HepG2 (cell line): ENCODE measurements around the gene DCLRE1B. TPM values are rescaled to one million over a fixed set of nuclear protein-coding genes. Genes with fewer than 3 reads are reported as not detected.

Experiments used
- ATAC-seq: fragments of 200-7000 bp; cut with Tn5 transposase; 3 replicates; pipeline ENCODE4 v1.9.1; 2020; ENCODE audit warnings: mild to moderate bottlenecking, moderate library complexity
- BruUV-seq: library from RNA; stranded (reverse); fragments of 400-500 nt; replicated peaks from 2 replicates; lab custom pipeline; 2021; lab: Mats Ljungman, UMichigan
- CTCF ChIA-PET: fragments of 300-600 bp; formaldehyde crosslinking; extraction: SDS; loops from one replicate; lab custom pipeline; 2021; ENCODE audit warnings: low total read pairs, inconsistent platforms, low intra/inter-chr PET ratio; lab: Yijun Ruan, JAX
- POLR2A ChIA-PET: fragments of 350-600 bp; sonication (Branson Sonifier 250); formaldehyde crosslinking; loops from one replicate; lab custom pipeline; 2020; ENCODE audit warnings: antibody characterized with exemption, inconsistent platforms; lab: Yijun Ruan, JAX
- DNase-seq: peaks from one replicate; pipeline ENCODE4 v3.0.0-alpha.2; 2015; ENCODE audit warnings: low spot score
- FAIRE-seq: peaks from 3 replicates; lab custom pipeline; 2011; peaks lifted over from hg19 to GRCh38; lab: Jason Lieb, UNC
- H2AFZ ChIP-seq: one replicate; pipeline ENCODE4 v1.6.1; 2011; ENCODE audit warnings: low read length, inconsistent platforms
- H3K27ac ChIP-seq: fragments of 300-600 bp; 3 replicates; pipeline ENCODE4 v1.8.0; 2011; ENCODE audit warnings: mixed run types, mild to moderate bottlenecking, mixed read lengths, low read length, inconsistent platforms; ENCODE audit not compliant: insufficient read depth; ENCODE audit errors: extremely low read length
- H3K27me3 ChIP-seq, 2 experiments: fragments of 200-600 bp in 1 of 2; 2 replicates in 1 of 2; 3 replicates in 1 of 2; pipeline versions ENCODE4 v1.6.0 to v1.8.0; 2011; ENCODE audit warnings: low read length in 2 of 2, mild to moderate bottlenecking in 2 of 2, moderate library complexity in 2 of 2, inconsistent platforms in 1 of 2; ENCODE audit not compliant: insufficient read depth in 2 of 2, control insufficient read depth in 1 of 2
- H3K36me3 ChIP-seq, 2 experiments: fragments of 200-600 bp in 1 of 2; replicated peaks in 1 of 2; 2 replicates in 1 of 2; 3 replicates in 1 of 2; pipeline versions ENCODE4 v1.5.1 to v1.8.0; 2011; ENCODE audit warnings: low read length in 2 of 2, inconsistent platforms in 1 of 2; ENCODE audit not compliant: insufficient read depth in 2 of 2, control insufficient read depth in 1 of 2
- H3K4me1 ChIP-seq: 2 replicates; pipeline ENCODE4 v1.5.1; 2012; ENCODE audit warnings: low read length, inconsistent platforms; ENCODE audit not compliant: insufficient read depth
- H3K4me2 ChIP-seq: 2 replicates; pipeline ENCODE4 v1.6.0; 2011; ENCODE audit warnings: low read depth, low read length, inconsistent platforms
- H3K4me3 ChIP-seq, 3 experiments: fragments of 200-600 bp in 1 of 3; sonication (generic), shearing (Covaris generic) in 1 of 3; replicated peaks in 1 of 3; 2 replicates each; pipeline ENCODE4 v1.5.1; 2011 to 2016; ENCODE audit warnings: low read length in 3 of 3, inconsistent platforms in 2 of 3, low read depth in 2 of 3, mild to moderate bottlenecking in 2 of 3, control low read depth in 1 of 3, mixed read lengths in 1 of 3; ENCODE audit not compliant: insufficient read depth in 1 of 3
- H3K79me2 ChIP-seq: one replicate; pipeline ENCODE4 v1.6.1; 2011; ENCODE audit warnings: low read length, inconsistent platforms; ENCODE audit not compliant: insufficient read depth
- H3K9ac ChIP-seq: 2 replicates; pipeline ENCODE4 v1.6.0; 2011; ENCODE audit warnings: mild to moderate bottlenecking, low read depth, low read length, inconsistent platforms; ENCODE audit not compliant: insufficient read depth
- H3K9me3 ChIP-seq: 2 replicates; pipeline ENCODE4 v1.5.1; 2012; ENCODE audit warnings: mild to moderate bottlenecking, low read length
- H4K20me1 ChIP-seq: 2 replicates; pipeline ENCODE4 v1.6.0; 2011; ENCODE audit warnings: inconsistent platforms, mild to moderate bottlenecking, low read length, moderate library complexity; ENCODE audit not compliant: insufficient read depth
- CAMTA2 ChIP-seq: sonication (generic); formaldehyde crosslinking; IDR thresholded peaks from 2 replicates; pipeline ENCODE4 v1.4.0; 2020; ENCODE audit warnings: mild to moderate bottlenecking, missing genetic modification reagents, borderline replicate concordance
- CTCF ChIP-seq: sonication (generic); formaldehyde crosslinking; IDR thresholded peaks from 2 replicates; pipeline ENCODE4 v1.5.0; 2020; ENCODE audit warnings: mild to moderate bottlenecking, missing genetic modification reagents, moderate library complexity
- HDAC6 ChIP-seq: fragments of 200-600 bp; sonication (generic); IDR thresholded peaks from 2 replicates; pipeline ENCODE4 v1.7.0; 2017; ENCODE audit warnings: mild to moderate bottlenecking, antibody characterized with exemption, low read length, low read depth
- KLF16 ChIP-seq, 2 experiments: sonication (generic) in 1 of 2; formaldehyde crosslinking in 1 of 2; IDR thresholded peaks; 2 replicates each; pipeline versions ENCODE4 v1.6.1 to v1.8.0; 2016 to 2023; ENCODE audit warnings: missing genetic modification reagents in 2 of 2, missing compliant biosample characterization in 1 of 2
- NR2C2 ChIP-seq: sonication (generic); formaldehyde crosslinking; IDR thresholded peaks from 2 replicates; pipeline ENCODE4 v1.4.0; 2020; ENCODE audit warnings: missing genetic modification reagents, mild to moderate bottlenecking, moderate library complexity, borderline replicate concordance
- POGZ ChIP-seq: sonication (generic); formaldehyde crosslinking; IDR thresholded peaks from 2 replicates; pipeline ENCODE4 v1.4.0; 2020; ENCODE audit warnings: mild to moderate bottlenecking, missing genetic modification reagents
- TBP ChIP-seq: sonication (generic); formaldehyde crosslinking; IDR thresholded peaks from 2 replicates; pipeline ENCODE4 v1.5.0; 2020; ENCODE audit warnings: missing genetic modification reagents
- TRIM24 ChIP-seq: sonication (generic); formaldehyde crosslinking; IDR thresholded peaks from 2 replicates; pipeline ENCODE4 v1.8.0; 2022; ENCODE audit warnings: mild to moderate bottlenecking, missing genetic modification reagents
- ZNF263 ChIP-seq: sonication (generic); formaldehyde crosslinking; IDR thresholded peaks from 2 replicates; pipeline ENCODE4 v1.4.0; 2020; ENCODE audit warnings: missing genetic modification reagents
- ZNF296 ChIP-seq: sonication (generic); formaldehyde crosslinking; conservative IDR thresholded peaks from 2 replicates; pipeline ENCODE4 v1.5.0; 2020; ENCODE audit warnings: mild to moderate bottlenecking, missing genetic modification reagents
- ZNF460 ChIP-seq: sonication (generic); formaldehyde crosslinking; IDR thresholded peaks from 2 replicates; pipeline ENCODE4 v1.5.1; 2020; ENCODE audit warnings: missing genetic modification reagents, mild to moderate bottlenecking, borderline replicate concordance
- ZNF841 ChIP-seq: sonication (generic); formaldehyde crosslinking; IDR thresholded peaks from 2 replicates; pipeline ENCODE4 v1.8.1; 2023; ENCODE audit warnings: missing genetic modification reagents, borderline replicate concordance
- WGBS: methylation state at CpG from one replicate; pipeline ENCODE4 v1.1.6; 2017; ENCODE audit warnings: low lambda C conversion rate; 5-methylcytosine and 5-hydroxymethylcytosine counted together
- in situ Hi-C: cut with HindIII; loops from 2 replicates; pipeline ENCODE4 v1.10.0; 2017; ENCODE audit warnings: low pct_unique_long_range_greater_than_20kb; ENCODE audit not compliant: extremely low pct_ligation_motif_present
- intact Hi-C: fragments of 100-400 bp; cut with micrococcal nuclease; formaldehyde crosslinking; loops from one replicate; pipeline ENCODE4 v1.10.0; 2022; ENCODE audit not compliant: unreplicated experiment
- polyA plus RNA-seq, 8 experiments: library from polyadenylated mRNA; depleted of rRNA in 3 of 8; stranded (reverse) in 7 of 8; unstranded in 1 of 8; fragments of >200 nt; fragmentation: Illumina TruSeq in 4 of 8; extraction: Trizol in 4 of 8; gene quantifications; 2 replicates each; pipeline versions ENCODE4 v1.2.1 to v1.2.3, GENCODE V29; 2011 to 2016; ENCODE audit warnings: low read depth in 4 of 8, missing spikeins in 1 of 8, mixed read lengths in 1 of 8; ENCODE audit not compliant: insufficient read depth in 1 of 8
- total RNA-seq, 5 experiments: library from RNA; depleted of rRNA; stranded (reverse); fragments of >200 nt; fragmentation: Illumina TruSeq; extraction: Trizol; gene quantifications; 2 replicates each; pipeline ENCODE4 v1.2.3, GENCODE V29; 2016; ENCODE audit warnings: low read depth in 1 of 5
- TF ChIP-seq, protein P1 (sequence below): sonication (generic); formaldehyde crosslinking; IDR thresholded peaks from 2 replicates; pipeline ENCODE4 v1.4.0; 2020; ENCODE audit warnings: missing genetic modification reagents

DCLRE1B gene
- total and polyA plus RNA-seq, 2 of the 13 experiments (the other 11 are each of a cell fraction or from before 2014, with no cell fraction given), result 2.7 to 8.0 TPM

DNA sequence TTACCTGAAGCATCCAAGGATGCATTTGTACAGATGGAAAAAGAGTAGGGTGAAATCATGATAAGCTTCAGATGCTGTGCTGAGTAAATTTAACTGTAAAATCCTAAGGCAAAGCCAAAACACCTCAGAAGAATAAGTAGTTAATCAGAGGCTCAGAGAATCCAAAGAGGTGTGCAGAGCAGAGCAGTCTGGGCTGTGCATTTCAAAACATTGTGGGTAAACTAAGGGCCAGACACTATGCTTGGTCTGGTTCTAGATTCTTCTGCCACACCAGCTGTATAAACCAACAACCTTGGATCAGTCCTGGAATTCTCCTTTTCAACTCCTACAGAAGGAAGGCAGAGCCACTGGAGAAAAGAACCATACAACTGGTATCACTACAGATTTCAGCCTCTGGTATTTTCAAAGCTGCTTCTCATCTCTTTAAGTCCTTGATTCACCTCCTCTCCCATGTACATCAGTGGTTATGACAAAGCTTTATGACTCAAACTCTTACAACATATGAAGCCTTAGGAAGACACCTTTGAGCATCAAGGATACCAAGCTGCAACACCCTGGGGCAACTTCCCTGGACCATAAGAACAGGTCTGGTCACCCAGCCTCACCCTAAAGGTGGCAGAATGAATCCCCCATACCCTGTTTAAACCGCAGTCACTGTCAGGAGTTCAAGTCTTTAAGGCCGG, 12.4 kb downstream of the DCLRE1B start:
- Histone ChIP-seq H3K79me2 (no peaks in the 10 kb centered on the region), H3K27me3 (peaks cover 0 to 2% of the 10 kb centered on the region in 2 experiments; a peak in 1 of 5 replicates), H3K4me1 (no peaks in the 10 kb centered on the region), H3K27ac (no peak overlapping the region), H3K9me3 (no peaks in the 10 kb centered on the region), H4K20me1 (no peaks in the 10 kb centered on the region), H3K4me3 (no peak overlapping the region), H2AFZ (no peak overlapping the region), H3K36me3 (0 out of 5 replicates have a peak, but pooled peaks cover 0 to 4% of the 10 kb centered on the region in 2 experiments), H3K9ac (no peak overlapping the region), H3K4me2 (no peak overlapping the region)
- in situ Hi-C loops, result no loop called here
- ATAC-seq (no peak), DNase-seq (no peak), FAIRE-seq (no peak)
- TF ChIP-seq TRIM24 (CRISPR knock-in tag), result no peak
- TF ChIP-seq KLF16 (CRISPR knock-in tag; IDR thresholded peaks at IDR 0.05), result no peak
- TF ChIP-seq ZNF296 (CRISPR knock-in tag), result no peak
- WGBS, result 61% methylated on average over 2 of the region's 2 CpGs
- POLR2A ChIA-PET, result no interaction called here
- no TSS peak for BruUV-seq
- intact Hi-C loops, result no loop called here
- CTCF ChIA-PET, result no interaction called here

DNA sequence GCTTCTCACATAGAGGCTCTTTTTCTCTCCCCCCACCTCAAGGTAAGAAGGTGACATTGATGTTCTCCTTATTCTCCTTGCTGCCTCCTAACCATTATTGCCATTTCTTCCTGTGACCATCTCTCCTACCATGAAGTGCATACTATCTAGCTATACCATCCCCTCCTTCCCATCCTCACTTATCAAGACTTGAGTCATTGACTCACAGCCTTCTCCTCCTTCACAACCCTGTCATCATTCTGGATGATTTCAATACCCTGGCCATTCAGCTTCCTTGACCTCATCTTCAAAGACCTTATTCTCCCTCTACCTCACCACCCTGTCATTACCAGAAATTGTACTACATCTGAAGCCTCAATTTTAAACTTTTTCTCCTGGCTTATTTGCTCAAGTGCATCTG, 13.1 kb downstream of the DCLRE1B start:
- no peaks in the 10 kb centered on the region for H3K36me3 ChIP-seq
- no peaks in the 10 kb centered on the region for H3K79me2 ChIP-seq
- H4K20me1 ChIP-seq, result no peaks in the 10 kb centered on the region
- H3K4me3 ChIP-seq, result no peak overlapping the region
- no peak overlapping the region for H3K27ac ChIP-seq
- intact Hi-C loops, result no loop called here
- no peaks in the 10 kb centered on the region for H3K9me3 ChIP-seq
- H3K9ac ChIP-seq, result no peak overlapping the region
- FAIRE-seq, result no peak
- in situ Hi-C loops, result no loop called here
- no peak overlapping the region for H3K4me2 ChIP-seq
- H3K4me1 ChIP-seq, result no peaks in the 10 kb centered on the region
- no peak overlapping the region for H2AFZ ChIP-seq
- CTCF ChIA-PET, result no interaction called here
- no peak for ATAC-seq
- peaks cover 0 to 2% of the 10 kb centered on the region in 2 experiments; a peak in 1 of 5 replicates for H3K27me3 ChIP-seq
- no peak for DNase-seq
- BruUV-seq, result no TSS peak
- POLR2A ChIA-PET, result no interaction called here
- TF ChIP-seq TBP (CRISPR knock-in tag), result no peak
- no peak for TF ChIP-seq ZNF263 (CRISPR knock-in tag)
- TF ChIP-seq CTCF (CRISPR knock-in tag), result no peak
- TF ChIP-seq NR2C2 (CRISPR knock-in tag), result no peak
- no peak for TF ChIP-seq HDAC6
- TF ChIP-seq CAMTA2 (CRISPR knock-in tag), result no peak
- no peak for TF ChIP-seq ZNF460 (CRISPR knock-in tag)
- TF ChIP-seq POGZ (CRISPR knock-in tag), result no peak
- no peak for TF ChIP-seq ZNF841 (CRISPR knock-in tag)
- TF ChIP-seq, protein P1, sequence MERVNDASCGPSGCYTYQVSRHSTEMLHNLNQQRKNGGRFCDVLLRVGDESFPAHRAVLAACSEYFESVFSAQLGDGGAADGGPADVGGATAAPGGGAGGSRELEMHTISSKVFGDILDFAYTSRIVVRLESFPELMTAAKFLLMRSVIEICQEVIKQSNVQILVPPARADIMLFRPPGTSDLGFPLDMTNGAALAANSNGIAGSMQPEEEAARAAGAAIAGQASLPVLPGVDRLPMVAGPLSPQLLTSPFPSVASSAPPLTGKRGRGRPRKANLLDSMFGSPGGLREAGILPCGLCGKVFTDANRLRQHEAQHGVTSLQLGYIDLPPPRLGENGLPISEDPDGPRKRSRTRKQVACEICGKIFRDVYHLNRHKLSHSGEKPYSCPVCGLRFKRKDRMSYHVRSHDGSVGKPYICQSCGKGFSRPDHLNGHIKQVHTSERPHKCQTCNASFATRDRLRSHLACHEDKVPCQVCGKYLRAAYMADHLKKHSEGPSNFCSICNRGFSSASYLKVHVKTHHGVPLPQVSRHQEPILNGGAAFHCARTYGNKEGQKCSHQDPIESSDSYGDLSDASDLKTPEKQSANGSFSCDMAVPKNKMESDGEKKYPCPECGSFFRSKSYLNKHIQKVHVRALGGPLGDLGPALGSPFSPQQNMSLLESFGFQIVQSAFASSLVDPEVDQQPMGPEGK (CRISPR knock-in tag), result no peak
